K562 (cell line): ENCODE measurements around the gene SOHLH2. TPM values are rescaled to one million over a fixed set of nuclear protein-coding genes. Genes with fewer than 3 reads are reported as not detected.

Experiments used
- ATAC-seq: fragments of 200-7000 bp; cut with Tn5 transposase; 3 replicates; pipeline ENCODE4 v1.9.1; 2020; ENCODE audit warnings: moderate library complexity
- BruUV-seq: library from RNA; stranded (reverse); fragments of 400-500 nt; replicated peaks from 2 replicates; lab custom pipeline; 2021; lab: Mats Ljungman, UMichigan
- CTCF ChIA-PET: fragments of 300-600 bp; formaldehyde crosslinking; extraction: SDS; loops from one replicate; lab custom pipeline; 2021; ENCODE audit warnings: low intra/inter-chr PET ratio; lab: Yijun Ruan, JAX
- POLR2A ChIA-PET: fragments of 300-600, 350-650 bp; sonication (Branson Sonifier 250); formaldehyde crosslinking; extraction: SDS; loops from one replicate; lab custom pipeline; 2021; ENCODE audit warnings: antibody characterized with exemption, inconsistent platforms; lab: Yijun Ruan, JAX
- DNase-seq, 4 experiments: peaks; one replicate each; pipeline versions ENCODE4 v3.0.0 to v3.0.0-alpha.2; 2011 to 2018; ENCODE audit warnings: low spot score in 3 of 4, mixed read lengths in 3 of 4; ENCODE audit errors: extremely low read depth in 1 of 4
- FAIRE-seq: peaks from 2 replicates; lab custom pipeline; 2011; peaks lifted over from hg19 to GRCh38; lab: Jason Lieb, UNC
- H2AFZ ChIP-seq: 2 replicates; pipeline ENCODE4 v1.6.0; 2011; ENCODE audit warnings: low read depth, low read length, control low read depth, inconsistent platforms
- H3K27ac ChIP-seq: fragments of 200-600 bp; 3 replicates; pipeline ENCODE4 v1.8.0; 2011; ENCODE audit warnings: low read depth, mild to moderate bottlenecking, control low read depth, inconsistent platforms, low read length, moderate library complexity, mixed read lengths; ENCODE audit errors: extremely low read depth
- H3K27me3 ChIP-seq, 2 experiments: fragments of 300-600 bp in 1 of 2; 2 replicates in 1 of 2; 3 replicates in 1 of 2; pipeline versions ENCODE4 v1.6.0 to v1.8.0; 2011; ENCODE audit warnings: inconsistent platforms in 2 of 2, low read length in 2 of 2, mild to moderate bottlenecking in 1 of 2, mixed read lengths in 1 of 2, moderate library complexity in 1 of 2; ENCODE audit not compliant: control insufficient read depth in 2 of 2, insufficient read depth in 2 of 2
- H3K36me3 ChIP-seq: fragments of 300-600 bp; 3 replicates; pipeline ENCODE4 v1.8.0; 2011; ENCODE audit warnings: mild to moderate bottlenecking, low read length, inconsistent platforms; ENCODE audit not compliant: control insufficient read depth, insufficient read depth
- H3K4me1 ChIP-seq, 2 experiments: fragments of 200-600 bp in 1 of 2; replicated peaks in 1 of 2; 2 replicates in 1 of 2; 3 replicates in 1 of 2; pipeline versions ENCODE4 v1.5.1 to v1.8.0; 2011; ENCODE audit warnings: inconsistent platforms in 2 of 2, low read length in 2 of 2, mild to moderate bottlenecking in 1 of 2, mixed read lengths in 1 of 2, moderate library complexity in 1 of 2; ENCODE audit not compliant: control insufficient read depth in 2 of 2, insufficient read depth in 2 of 2
- H3K4me2 ChIP-seq: 2 replicates; pipeline ENCODE4 v1.6.1; 2011; ENCODE audit warnings: low read length, control low read depth, inconsistent platforms, mixed read lengths; ENCODE audit not compliant: insufficient read depth
- H3K4me3 ChIP-seq: fragments of 200-600 bp; sonication (generic), shearing (Covaris generic); 2 replicates; pipeline ENCODE4 v1.5.1; 2016; ENCODE audit warnings: control low read depth, inconsistent platforms
- H3K79me2 ChIP-seq: fragments of 200-600 bp; 3 replicates; pipeline ENCODE4 v1.8.0; 2011; ENCODE audit warnings: low read length, inconsistent platforms; ENCODE audit not compliant: control insufficient read depth, insufficient read depth
- H3K9ac ChIP-seq, 2 experiments: 2 replicates each; pipeline versions ENCODE4 v1.6.0 to v1.6.1; 2011; ENCODE audit warnings: low read depth in 2 of 2, low read length in 2 of 2, control low read depth in 1 of 2, inconsistent platforms in 1 of 2, mild to moderate bottlenecking in 1 of 2, mixed read lengths in 1 of 2; ENCODE audit not compliant: insufficient read depth in 1 of 2
- H3K9me1 ChIP-seq: one replicate; pipeline ENCODE4 v1.6.0; 2011; ENCODE audit warnings: inconsistent platforms, mild to moderate bottlenecking, low read length, moderate library complexity; ENCODE audit not compliant: control insufficient read depth, insufficient read depth
- H3K9me3 ChIP-seq: replicated peaks from 2 replicates; pipeline ENCODE4 v1.5.1; 2011; ENCODE audit warnings: low read depth, low read length, inconsistent platforms; ENCODE audit not compliant: control insufficient read depth, insufficient read depth
- H4K20me1 ChIP-seq: replicated peaks from 2 replicates; pipeline ENCODE4 v1.6.1; 2011; ENCODE audit warnings: low read length, inconsistent platforms, mixed read lengths; ENCODE audit not compliant: control insufficient read depth, insufficient read depth
- FOXJ2 ChIP-seq: fragments of 200-800 bp; sonication (Bioruptor generic); IDR thresholded peaks from 2 replicates; pipeline ENCODE4 v1.6.1; 2016; ENCODE audit warnings: missing genetic modification characterization, missing compliant biosample characterization
- GTF2F1 ChIP-seq: IDR thresholded peaks from 2 replicates; pipeline ENCODE4 v1.6.1; 2011; ENCODE audit warnings: low read depth, low read length, improper control_type of control experiment
- PHF8 ChIP-seq: fragments of 200-600 bp; sonication (generic); IDR thresholded peaks from 2 replicates; pipeline ENCODE4 v1.6.1; 2012; ENCODE audit warnings: mixed run types, mild to moderate bottlenecking, inconsistent platforms, low read length, moderate library complexity, borderline replicate concordance
- ZNF830 ChIP-seq: fragments of 250-450 bp; sonication (Bioruptor Pico); IDR thresholded peaks from 2 replicates; pipeline ENCODE4 v1.5.0; 2021; ENCODE audit warnings: mild to moderate bottlenecking
- WGBS: fragments of 100-300 bp; shearing (Covaris generic); methylation state at CpG from one replicate; pipeline ENCODE4 v1.1.6; 2016; ENCODE audit warnings: low coverage, mixed read lengths; ENCODE audit not compliant: insufficient coverage; ENCODE audit errors: missing lambda C conversion rate; 5-methylcytosine and 5-hydroxymethylcytosine counted together
- in situ Hi-C: fragments of 300-500 bp; cut with MboI; formaldehyde crosslinking; loops from 4 replicates; pipeline ENCODE4 v1.15.0; 2018; ENCODE audit warnings: inconsistent platforms, mixed read lengths
- intact Hi-C: fragments of 100-400 bp; cut with micrococcal nuclease; formaldehyde crosslinking; loops from 2 replicates; pipeline ENCODE4 v1.14.2; 2022
- polyA plus RNA-seq, 8 experiments: library from polyadenylated mRNA; depleted of rRNA in 4 of 8; stranded (reverse) in 5 of 8; unstranded in 3 of 8; fragments of >200 nt; fragmentation: Nextera tagmentation in 2 of 8; fragmentation: Illumina TruSeq in 1 of 8; extraction: Ambion mirVana in 2 of 8; extraction: Trizol in 1 of 8; gene quantifications; 2 replicates each; pipeline versions ENCODE4 v1.2.1 to v1.2.3, GENCODE V29; 2011 to 2014; ENCODE audit warnings: inconsistent platforms in 1 of 8, missing spikeins in 1 of 8
- total RNA-seq, 7 experiments: library from RNA; depleted of rRNA in 6 of 7; stranded (reverse); fragments of >200 nt in 6 of 7; fragmentation: Illumina TruSeq in 2 of 7; extraction: Trizol in 2 of 7; gene quantifications; 2 replicates each; pipeline versions ENCODE4 v1.2.1 to v1.2.3, GENCODE V29; 2011 to 2021; ENCODE audit warnings: low replicate concordance in 1 of 7
- TF ChIP-seq, protein P1 (sequence below): fragments of 150-350 bp; conservative IDR thresholded peaks from 2 replicates; pipeline ENCODE4 v1.6.1; 2014; ENCODE audit warnings: low read length
- TF ChIP-seq, protein P2 (sequence below): fragments of 250-450 bp; sonication (Bioruptor Pico); IDR thresholded peaks from 2 replicates; pipeline ENCODE4 v1.8.0; 2021; ENCODE audit warnings: mild to moderate bottlenecking, moderate library complexity

The SOHLH2 gene
- total and polyA plus RNA-seq, 9 of the 15 experiments (the other 6 are each of a cell fraction or from before 2014, with no cell fraction given) = 10.3 to 26.7 (median 17.0) TPM

DNA sequence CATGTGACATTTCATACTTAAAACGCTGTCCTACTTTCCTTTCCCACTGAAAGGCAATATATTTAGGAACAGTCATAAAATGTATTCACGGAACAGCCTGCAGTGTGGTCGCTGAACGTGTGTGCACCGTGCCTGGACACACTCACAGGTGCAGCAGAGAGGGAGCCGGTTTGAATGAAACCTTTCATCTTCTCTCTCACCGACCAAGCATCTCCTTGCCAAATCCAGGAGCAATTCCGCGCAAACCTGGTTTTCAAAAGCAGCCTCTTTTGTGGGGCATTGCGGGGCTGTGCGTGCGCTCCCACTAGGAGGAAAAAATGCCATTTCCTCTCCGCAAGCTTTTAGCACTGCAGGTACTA is 84.2 kb downstream of the SOHLH2 start:
- ATAC-seq (no peak), FAIRE-seq (no peak), DNase-seq (no peak)
- Histone ChIP-seq H3K4me3 (no peak overlapping the region), H3K9me3 (no peaks in the 10 kb centered on the region), H3K4me2 (no peak overlapping the region), H3K36me3 (no peaks in the 10 kb centered on the region), H2AFZ (no peak overlapping the region), H3K9me1 (no peaks in the 10 kb centered on the region), H4K20me1 (no peaks in the 10 kb centered on the region; the same call in 1 of the 2 replicates), H3K27me3 (peaks cover 6 to 28% of the 10 kb centered on the region in 2 experiments; a peak in 3 of 5 replicates), H3K9ac (no peak overlapping the region), H3K79me2 (no peaks in the 10 kb centered on the region), H3K27ac (no peak overlapping the region), H3K4me1 (no peaks in the 10 kb centered on the region)
- 3% methylated on average over 7 of the region's 13 CpGs for WGBS
- POLR2A ChIA-PET = no interaction called here
- in situ Hi-C loops = no loop called here
- intact Hi-C loops = no loop called here
- CTCF ChIA-PET = no interaction called here
- TF ChIP-seq ZNF830 (CRISPR knock-in tag) = no peak
- no peak for TF ChIP-seq PHF8
- TF ChIP-seq, protein P1, sequence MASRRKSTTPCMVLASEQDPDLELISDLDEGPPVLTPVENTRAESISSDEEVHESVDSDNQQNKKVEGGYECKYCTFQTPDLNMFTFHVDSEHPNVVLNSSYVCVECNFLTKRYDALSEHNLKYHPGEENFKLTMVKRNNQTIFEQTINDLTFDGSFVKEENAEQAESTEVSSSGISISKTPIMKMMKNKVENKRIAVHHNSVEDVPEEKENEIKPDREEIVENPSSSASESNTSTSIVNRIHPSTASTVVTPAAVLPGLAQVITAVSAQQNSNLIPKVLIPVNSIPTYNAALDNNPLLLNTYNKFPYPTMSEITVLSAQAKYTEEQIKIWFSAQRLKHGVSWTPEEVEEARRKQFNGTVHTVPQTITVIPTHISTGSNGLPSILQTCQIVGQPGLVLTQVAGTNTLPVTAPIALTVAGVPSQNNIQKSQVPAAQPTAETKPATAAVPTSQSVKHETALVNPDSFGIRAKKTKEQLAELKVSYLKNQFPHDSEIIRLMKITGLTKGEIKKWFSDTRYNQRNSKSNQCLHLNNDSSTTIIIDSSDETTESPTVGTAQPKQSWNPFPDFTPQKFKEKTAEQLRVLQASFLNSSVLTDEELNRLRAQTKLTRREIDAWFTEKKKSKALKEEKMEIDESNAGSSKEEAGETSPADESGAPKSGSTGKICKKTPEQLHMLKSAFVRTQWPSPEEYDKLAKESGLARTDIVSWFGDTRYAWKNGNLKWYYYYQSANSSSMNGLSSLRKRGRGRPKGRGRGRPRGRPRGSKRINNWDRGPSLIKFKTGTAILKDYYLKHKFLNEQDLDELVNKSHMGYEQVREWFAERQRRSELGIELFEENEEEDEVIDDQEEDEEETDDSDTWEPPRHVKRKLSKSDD = no peak
- TF ChIP-seq FOXJ2 (tag) = no peak
- TF ChIP-seq GTF2F1 = no peak
- TF ChIP-seq, protein P2, sequence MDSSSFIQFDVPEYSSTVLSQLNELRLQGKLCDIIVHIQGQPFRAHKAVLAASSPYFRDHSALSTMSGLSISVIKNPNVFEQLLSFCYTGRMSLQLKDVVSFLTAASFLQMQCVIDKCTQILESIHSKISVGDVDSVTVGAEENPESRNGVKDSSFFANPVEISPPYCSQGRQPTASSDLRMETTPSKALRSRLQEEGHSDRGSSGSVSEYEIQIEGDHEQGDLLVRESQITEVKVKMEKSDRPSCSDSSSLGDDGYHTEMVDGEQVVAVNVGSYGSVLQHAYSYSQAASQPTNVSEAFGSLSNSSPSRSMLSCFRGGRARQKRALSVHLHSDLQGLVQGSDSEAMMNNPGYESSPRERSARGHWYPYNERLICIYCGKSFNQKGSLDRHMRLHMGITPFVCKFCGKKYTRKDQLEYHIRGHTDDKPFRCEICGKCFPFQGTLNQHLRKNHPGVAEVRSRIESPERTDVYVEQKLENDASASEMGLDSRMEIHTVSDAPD = no peak
- BruUV-seq = no TSS peak
